Transverse colon (tissue), 4 donors: ENCODE measurements around the gene CCL1.

ENCODE experiments used
- CTCF ChIP-seq, 5 experiments: fragments of 200-600 bp in 3 of 5; fragments of 450-650 bp in 2 of 5; sonication (generic) in 3 of 5; IDR thresholded peaks; 1 replicate in 2 of 5; 2 replicates in 3 of 5; pipeline ENCODE4 v1.5.1; 2016 to 2017; ENCODE audit warnings: antibody characterized with exemption in 5 of 5, inconsistent platforms in 3 of 5, mild to moderate bottlenecking in 2 of 5, moderate library complexity in 1 of 5
- EP300 ChIP-seq: sonication (generic); formaldehyde crosslinking; IDR thresholded peaks from one replicate; pipeline ENCODE4 v1.6.1; 2017; ENCODE audit warnings: antibody characterized with exemption, low read depth
- POLR2A ChIP-seq: fragments of 450-650 bp; IDR thresholded peaks from one replicate; pipeline ENCODE4 v1.6.1; 2016; ENCODE audit warnings: antibody characterized with exemption, mild to moderate bottlenecking, moderate library complexity
- POLR2AphosphoS5 ChIP-seq, 3 donors: sonication (generic); formaldehyde crosslinking; IDR thresholded peaks; one replicate each; pipeline ENCODE4 v1.6.1; 2016; ENCODE audit warnings: antibody characterized with exemption in 3 of 3

- TF ChIP-seq POLR2A (no peak), CTCF (IDR thresholded peaks at IDR 0.05) (peak; percentile 94 to 99 (median 96)), POLR2AphosphoS5 (IDR thresholded peaks at IDR 0.05) (no peak), EP300 (no peak)
Measured at GRCh38 chr17:34361478-34362061, 1.5 kb downstream of the CCL1 start.
